ENCODE data around the gene AOAH.
"Not testable (repeated sequence)": the region's sequence is repeated elsewhere in the genome, so short reads cannot be mapped to it uniquely, and the experiment has no call there.

AOAH gene

DNA sequence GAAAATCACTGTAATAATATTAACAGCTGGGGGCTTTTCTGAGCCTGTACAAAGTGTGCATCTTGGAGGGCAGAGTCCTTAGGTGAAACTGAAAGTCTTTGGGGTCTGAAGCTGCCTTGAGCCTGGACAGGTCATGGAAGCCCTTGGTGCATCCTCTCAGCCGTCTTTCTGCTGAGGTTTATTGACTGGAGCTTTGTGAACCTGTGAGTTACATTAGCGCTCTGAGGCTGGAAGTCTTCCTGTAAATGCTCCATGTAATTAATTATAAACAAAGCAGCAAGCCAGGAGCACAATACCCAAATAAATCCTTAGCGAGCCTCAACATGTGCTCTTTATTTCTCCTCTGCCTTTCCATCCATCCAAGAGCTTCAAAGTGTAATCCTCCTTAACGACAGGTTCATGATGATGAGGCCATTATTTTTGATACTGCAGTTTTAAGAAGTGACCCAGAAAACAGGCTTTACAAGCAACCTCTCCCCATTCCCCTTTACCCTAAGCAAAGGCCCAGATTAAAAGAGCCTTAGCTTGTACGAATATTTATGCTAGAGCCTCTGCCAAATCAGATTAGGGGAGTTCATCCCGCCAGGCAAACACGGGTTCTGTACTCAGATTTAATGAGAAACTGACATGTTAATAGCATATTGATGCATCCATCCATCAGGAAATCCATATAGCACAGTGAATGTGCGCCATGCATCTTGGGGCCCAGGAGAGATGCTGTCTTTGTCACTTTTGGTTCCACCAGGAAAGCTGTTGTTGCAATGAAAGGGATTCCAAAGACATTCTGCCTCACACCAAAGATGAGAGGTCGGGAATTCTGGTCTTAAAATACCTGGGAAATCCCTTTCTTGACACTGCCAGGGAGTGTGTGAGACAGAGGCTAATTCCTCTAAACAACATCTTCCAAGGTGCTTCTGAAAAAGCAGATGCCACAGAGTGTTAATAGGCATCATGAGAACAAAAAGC lies 216.5 kb downstream of the AOAH start:
- TF ChIP-seq, protein P1, sequence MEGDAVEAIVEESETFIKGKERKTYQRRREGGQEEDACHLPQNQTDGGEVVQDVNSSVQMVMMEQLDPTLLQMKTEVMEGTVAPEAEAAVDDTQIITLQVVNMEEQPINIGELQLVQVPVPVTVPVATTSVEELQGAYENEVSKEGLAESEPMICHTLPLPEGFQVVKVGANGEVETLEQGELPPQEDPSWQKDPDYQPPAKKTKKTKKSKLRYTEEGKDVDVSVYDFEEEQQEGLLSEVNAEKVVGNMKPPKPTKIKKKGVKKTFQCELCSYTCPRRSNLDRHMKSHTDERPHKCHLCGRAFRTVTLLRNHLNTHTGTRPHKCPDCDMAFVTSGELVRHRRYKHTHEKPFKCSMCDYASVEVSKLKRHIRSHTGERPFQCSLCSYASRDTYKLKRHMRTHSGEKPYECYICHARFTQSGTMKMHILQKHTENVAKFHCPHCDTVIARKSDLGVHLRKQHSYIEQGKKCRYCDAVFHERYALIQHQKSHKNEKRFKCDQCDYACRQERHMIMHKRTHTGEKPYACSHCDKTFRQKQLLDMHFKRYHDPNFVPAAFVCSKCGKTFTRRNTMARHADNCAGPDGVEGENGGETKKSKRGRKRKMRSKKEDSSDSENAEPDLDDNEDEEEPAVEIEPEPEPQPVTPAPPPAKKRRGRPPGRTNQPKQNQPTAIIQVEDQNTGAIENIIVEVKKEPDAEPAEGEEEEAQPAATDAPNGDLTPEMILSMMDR (IDR thresholded peaks at IDR 0.05) = no peak
- Histone ChIP-seq H3K4me3 (no peak overlapping the region), H3K27ac (no peak overlapping the region)
- DNase-seq (ENCODE audit: low spot score) = no peak

DNA sequence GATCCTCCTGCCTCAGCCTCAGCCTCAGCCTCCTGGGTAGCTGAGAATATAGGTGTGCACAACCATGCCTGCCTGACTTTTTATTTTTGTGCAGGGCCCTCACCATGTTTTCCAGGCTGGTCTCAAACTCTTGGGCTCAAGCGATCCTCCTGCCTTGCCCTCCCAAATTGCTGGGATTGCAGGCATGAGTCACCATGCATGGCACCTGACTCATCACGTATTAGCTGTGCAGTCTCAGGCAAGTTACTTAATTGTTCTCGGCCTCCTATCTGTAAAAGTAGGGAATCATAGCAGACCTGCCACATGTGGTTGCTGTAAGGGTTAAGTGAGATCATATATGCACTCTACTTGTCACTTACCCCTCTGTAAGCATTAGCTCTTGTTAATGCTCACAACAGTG lies 217.5 kb downstream of the AOAH start:
- Histone ChIP-seq H3K27ac (no peak overlapping the region), H3K4me3 (no peak overlapping the region)
- no peak for DNase-seq (ENCODE audit: low spot score)
- TF ChIP-seq, protein P1 (IDR thresholded peaks at IDR 0.05) = no peak

DNA sequence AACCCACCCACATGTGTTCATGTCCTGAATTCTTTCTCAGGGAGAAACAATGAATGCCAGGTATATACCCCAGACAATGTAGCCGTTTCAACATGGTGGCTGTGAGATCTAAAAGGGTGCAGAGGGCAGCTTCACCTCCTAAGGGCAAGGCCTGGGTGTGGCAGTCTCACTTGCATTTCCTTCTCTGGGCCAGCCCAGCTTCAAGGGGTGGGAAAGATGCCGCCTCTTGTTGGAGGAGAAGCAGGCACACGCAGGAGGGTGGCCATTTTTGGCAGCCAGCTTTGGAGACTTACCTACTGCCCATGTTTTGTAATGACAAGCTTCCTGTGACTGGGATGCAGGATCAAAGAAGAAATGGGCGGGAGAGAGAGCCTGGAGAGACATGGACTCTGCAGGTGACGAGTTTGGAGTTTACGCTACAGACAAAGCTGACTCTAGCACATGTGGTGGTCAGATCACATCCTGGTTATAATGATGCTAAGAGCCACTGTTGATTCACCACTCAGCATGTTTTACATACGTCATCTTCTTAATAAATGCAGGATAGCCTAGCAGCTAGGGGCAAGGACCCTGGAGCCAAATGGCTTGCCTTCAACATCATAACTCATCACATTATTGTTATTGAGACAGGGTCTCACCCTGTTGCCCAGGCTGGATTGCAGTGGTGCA lies 218.0 kb downstream of the AOAH start:
- TF ChIP-seq, protein P1 (IDR thresholded peaks at IDR 0.05) = no peak
- H3K27ac ChIP-seq = no peak overlapping the region
- DNase-seq (ENCODE audit: low spot score) = no peak
- H3K4me3 ChIP-seq = no peak overlapping the region

DNA sequence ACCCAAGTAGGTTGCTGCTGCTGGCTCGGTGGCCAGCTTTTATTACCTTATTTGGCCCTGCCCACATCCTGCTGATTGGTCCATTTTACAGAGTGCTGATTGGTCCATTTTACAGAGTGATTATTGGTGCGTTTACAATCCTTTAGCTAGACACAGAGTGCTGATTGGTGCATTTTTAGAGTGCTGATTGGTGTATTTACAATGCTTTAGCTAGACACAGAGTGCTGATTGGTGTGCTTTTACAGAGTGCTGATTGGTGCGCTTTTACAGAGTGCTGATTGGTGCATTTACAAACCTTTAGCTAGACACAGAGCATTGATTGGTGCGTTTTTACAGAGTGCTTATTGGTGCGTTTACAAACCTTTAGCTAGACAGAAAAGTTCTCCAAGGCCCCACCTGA lies 219.7 kb downstream of the AOAH start:
- not testable (repeated sequence) for H3K4me3 ChIP-seq; DNase-seq (ENCODE audit: low spot score); H3K27ac ChIP-seq

DNA sequence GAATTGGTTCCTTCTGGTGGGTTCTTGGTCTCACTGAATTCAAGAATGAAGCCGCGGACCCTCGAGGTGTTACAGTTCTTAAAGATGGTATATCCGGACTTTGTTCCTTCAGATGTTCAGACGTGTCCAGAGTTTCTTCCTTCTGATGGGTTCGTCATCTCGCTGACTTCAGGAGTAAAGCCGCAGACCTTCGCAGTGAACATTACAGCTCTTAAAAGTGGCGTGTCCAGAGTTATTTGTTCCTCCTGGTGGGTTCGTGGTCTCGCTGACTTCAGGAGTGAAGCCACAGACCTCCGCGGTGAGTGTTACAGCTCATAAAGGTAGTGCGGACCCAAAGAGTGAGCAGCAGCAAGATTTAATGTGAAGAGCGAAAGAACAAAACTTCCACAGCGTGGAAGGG lies 220.1 kb downstream of the AOAH start:
- H3K4me3 ChIP-seq; DNase-seq (ENCODE audit: low spot score); H3K27ac ChIP-seq: not testable (repeated sequence)

DNA sequence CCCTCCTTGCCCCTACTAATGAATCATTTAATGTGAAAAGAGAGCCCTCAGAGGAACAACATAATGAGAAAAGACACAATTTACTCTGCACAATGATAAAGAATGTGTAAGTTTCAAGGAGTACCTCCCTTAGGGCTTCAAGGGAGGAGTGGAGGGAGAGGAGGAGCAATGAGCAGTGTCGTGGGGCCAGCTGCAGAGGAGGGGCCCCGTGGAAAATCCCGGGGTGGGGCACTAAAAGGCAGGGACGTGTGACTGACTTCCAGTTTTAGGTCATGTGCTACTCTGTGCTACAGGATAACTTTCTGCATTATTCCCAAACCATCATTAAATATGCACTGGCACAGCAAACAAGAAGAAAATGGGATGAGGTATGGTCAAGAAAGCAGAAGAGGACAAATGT lies 226.5 kb downstream of the AOAH start:
- Histone ChIP-seq H3K4me3 (no peak overlapping the region), H3K27ac (no peak overlapping the region)
- TF ChIP-seq, protein P1 (IDR thresholded peaks at IDR 0.05) = no peak
- no peak for DNase-seq (ENCODE audit: low spot score)

DNA sequence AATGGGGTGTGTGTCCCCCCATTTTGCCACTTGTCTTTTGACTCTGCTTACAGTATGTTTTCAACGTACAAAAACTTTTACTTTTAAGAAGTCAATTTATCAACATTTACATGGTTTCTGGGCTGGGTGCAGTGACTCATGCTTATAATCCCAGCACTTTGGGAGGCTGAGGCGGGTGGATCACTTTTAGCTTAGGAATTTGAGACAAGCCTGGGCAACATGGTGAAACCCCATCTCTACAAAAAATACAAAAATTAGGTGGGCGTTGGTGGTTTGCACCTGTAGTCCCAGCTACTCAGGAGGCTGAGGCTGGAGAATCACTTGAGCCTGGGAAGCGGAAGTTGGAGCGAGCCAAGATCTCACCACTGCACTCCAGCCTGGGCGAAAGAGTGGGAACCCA lies 227.1 kb downstream of the AOAH start:
- H3K4me3 ChIP-seq; H3K27ac ChIP-seq; DNase-seq (ENCODE audit: low spot score): not testable (repeated sequence)

DNA sequence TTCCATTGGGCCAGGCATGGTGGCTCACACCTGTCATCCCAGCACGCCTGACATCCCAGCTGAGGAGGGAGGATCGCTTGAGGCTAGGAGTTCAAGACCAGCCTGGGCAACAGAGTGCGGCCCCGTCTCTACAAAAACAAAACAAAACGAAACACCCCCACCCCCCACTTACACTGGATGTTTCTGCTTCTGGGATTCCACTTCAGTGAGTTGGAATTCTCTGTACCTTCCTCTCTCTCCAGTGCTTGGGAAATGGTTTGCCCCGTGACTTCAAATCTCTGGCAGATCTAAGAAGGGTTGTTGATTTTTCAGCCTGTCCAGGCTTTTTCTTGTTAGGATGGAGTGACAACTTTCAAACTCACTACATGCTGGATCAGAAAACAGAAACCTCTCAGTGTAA lies 227.7 kb downstream of the AOAH start:
- TF ChIP-seq, protein P1 (IDR thresholded peaks at IDR 0.05) = no peak
- no peak for DNase-seq (ENCODE audit: low spot score)
- Histone ChIP-seq H3K27ac (no peak overlapping the region), H3K4me3 (no peak overlapping the region)

All from coronary artery (tissue), 2 donors.